Epithelial cell of prostate (primary cell): ENCODE data around the gene RPS21.

Source experiments
- DNase-seq: peaks from one replicate; pipeline ENCODE4 v3.0.0-alpha.2; 2011; ENCODE audit warnings: low read depth, low spot score
- H3K27ac ChIP-seq: fragments of 450-650 bp; 2 replicates; pipeline ENCODE4 v1.5.1; 2017; ENCODE audit warnings: mild to moderate bottlenecking

Gene RPS21

GRCh38 chr20:62386383-62387218 lies at the start of gene RPS21:
Gene RPS21, plus strand, starts transcription at chr20:62387103. Its CDS starts 236 bp downstream, at chr20:62387339.
- peak; percentile 60 for DNase-seq
- H3K27ac ChIP-seq, result peak within 1 kb of the TSS; percentile 79

- no peak for DNase-seq
- H3K27ac ChIP-seq, result no peak overlapping the region
These were observed 49.2 kb upstream of the RPS21 start for GRCh38 chr20:62337558-62338293.

GRCh38 chr20:62338294-62338620 lies 48.6 kb upstream of the RPS21 start:
- no peak overlapping the region for H3K27ac ChIP-seq
- no peak for DNase-seq

GRCh38 chr20:62339647-62340062 lies 47.2 kb upstream of the RPS21 start:
- H3K27ac ChIP-seq, result no peak overlapping the region
- DNase-seq, result no peak

GRCh38 chr20:62342910-62343309 lies 44.0 kb upstream of the RPS21 start:
- no peak overlapping the region for H3K27ac ChIP-seq
- no peak for DNase-seq

- no peak for DNase-seq
- H3K27ac ChIP-seq, result no peak overlapping the region
These were observed 42.8 kb upstream of the RPS21 start for GRCh38 chr20:62344092-62344491.

GRCh38 chr20:62344782-62345181 lies 42.1 kb upstream of the RPS21 start:
- no peak overlapping the region for H3K27ac ChIP-seq
- DNase-seq, result no peak

- no peak for DNase-seq
- H3K27ac ChIP-seq, result no peak overlapping the region
These were observed 41.1 kb upstream of the RPS21 start for GRCh38 chr20:62345681-62346370.

GRCh38 chr20:62346398-62347150 lies 40.3 kb upstream of the RPS21 start:
- H3K27ac ChIP-seq, result no peak overlapping the region
- no peak for DNase-seq

GRCh38 chr20:62347151-62347404 lies 39.8 kb upstream of the RPS21 start:
- H3K27ac ChIP-seq, result no peak overlapping the region
- DNase-seq, result no peak

- DNase-seq, result no peak
- no peak overlapping the region for H3K27ac ChIP-seq
These were observed 39.5 kb upstream of the RPS21 start for GRCh38 chr20:62347445-62347844.

- no peak for DNase-seq
- H3K27ac ChIP-seq, result no peak overlapping the region
These were observed 38.3 kb upstream of the RPS21 start for GRCh38 chr20:62348604-62349003.

- DNase-seq, result no peak
- H3K27ac ChIP-seq, result peak overlapping the region; percentile 98
These were observed 37.3 kb upstream of the RPS21 start for GRCh38 chr20:62349556-62350097.

GRCh38 chr20:62350098-62350628 lies 36.7 kb upstream of the RPS21 start:
- DNase-seq, result peak; percentile 88

GRCh38 chr20:62350629-62351422 lies 36.1 kb upstream of the RPS21 start:
- DNase-seq, result no peak
- H3K27ac ChIP-seq, result peak overlapping the region; percentile 98

More at GRCh38 chr20:62350098-62350628, 36.7 kb upstream of the RPS21 start:
- H3K27ac ChIP-seq, result peak overlapping the region; percentile 98

- peak overlapping the region; percentile 98 for H3K27ac ChIP-seq
- DNase-seq, result no peak
These were observed 35.2 kb upstream of the RPS21 start for GRCh38 chr20:62351469-62352401.

GRCh38 chr20:62352402-62353288 lies 34.3 kb upstream of the RPS21 start:
- peak overlapping the region; percentile 98 for H3K27ac ChIP-seq
- no peak for DNase-seq
